ENCODE measurements around the gene PLCD3.

PLCD3 gene

GRCh38 chr17:45117334-45117733 lies 15.0 kb downstream of the PLCD3 start:
- in situ Hi-C loops (cut with HindIII; ENCODE audit: low pct_unique_long_range_greater_than_20kb, low sequenced_read_pairs): no loop called here
- TF ChIP-seq JUND (IDR thresholded peaks at IDR 0.05; ENCODE audit: low read depth): no peak
- no peak for DNase-seq (ENCODE audit: low read depth in 1 of 2, low spot score in 1 of 2)

- in situ Hi-C loops (cut with HindIII; ENCODE audit: low pct_unique_long_range_greater_than_20kb, low sequenced_read_pairs): no loop called here
- no peak for DNase-seq (ENCODE audit: low read depth in 1 of 2, low spot score in 1 of 2)
- no peak for TF ChIP-seq JUND (IDR thresholded peaks at IDR 0.05; ENCODE audit: low read depth)
Observed at GRCh38 chr17:45116434-45117016, 15.8 kb downstream of the PLCD3 start.

- no peak for DNase-seq (ENCODE audit: low read depth in 1 of 2, low spot score in 1 of 2)
- TF ChIP-seq JUND (IDR thresholded peaks at IDR 0.05; ENCODE audit: low read depth): no peak
- in situ Hi-C loops (cut with HindIII; ENCODE audit: low pct_unique_long_range_greater_than_20kb, low sequenced_read_pairs): no loop called here
Observed at GRCh38 chr17:45115871-45116270, 16.4 kb downstream of the PLCD3 start.

DNA sequence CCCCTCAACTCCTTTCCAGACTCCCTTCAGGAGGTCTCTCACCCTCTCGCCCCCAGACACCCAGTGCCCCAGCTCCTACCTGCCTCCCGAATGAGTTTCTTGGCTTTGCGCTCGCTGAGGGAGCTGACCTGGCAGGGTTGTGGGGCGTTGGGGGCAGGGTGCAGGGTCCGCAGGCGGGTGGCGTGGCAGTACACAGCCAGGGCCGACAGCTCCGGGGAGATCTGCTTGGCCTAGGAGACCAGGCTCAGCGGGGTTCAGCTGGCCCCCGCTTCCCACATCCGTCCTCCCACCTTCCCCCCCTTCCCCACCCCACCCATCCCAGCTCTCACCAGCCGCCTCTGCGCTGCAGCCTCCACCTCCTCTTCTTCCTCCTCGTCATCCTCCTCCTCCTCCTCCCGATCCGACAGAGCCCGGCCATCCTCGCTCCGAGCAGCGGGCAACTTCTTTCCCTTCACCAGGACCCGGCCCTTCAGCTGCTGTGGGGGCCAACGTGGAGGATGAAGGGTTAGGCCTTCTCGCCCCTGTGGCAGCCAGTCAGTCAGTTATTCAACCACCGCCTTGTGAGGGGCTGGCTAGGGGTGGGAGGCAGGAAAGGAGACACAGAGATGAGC lies 17.2 kb downstream of the PLCD3 start:
- TF ChIP-seq JUND (IDR thresholded peaks at IDR 0.05; ENCODE audit: low read depth): no peak
- no peak for DNase-seq (ENCODE audit: low read depth in 1 of 2, low spot score in 1 of 2)
- in situ Hi-C loops (cut with HindIII; ENCODE audit: low pct_unique_long_range_greater_than_20kb, low sequenced_read_pairs): no loop called here

DNA sequence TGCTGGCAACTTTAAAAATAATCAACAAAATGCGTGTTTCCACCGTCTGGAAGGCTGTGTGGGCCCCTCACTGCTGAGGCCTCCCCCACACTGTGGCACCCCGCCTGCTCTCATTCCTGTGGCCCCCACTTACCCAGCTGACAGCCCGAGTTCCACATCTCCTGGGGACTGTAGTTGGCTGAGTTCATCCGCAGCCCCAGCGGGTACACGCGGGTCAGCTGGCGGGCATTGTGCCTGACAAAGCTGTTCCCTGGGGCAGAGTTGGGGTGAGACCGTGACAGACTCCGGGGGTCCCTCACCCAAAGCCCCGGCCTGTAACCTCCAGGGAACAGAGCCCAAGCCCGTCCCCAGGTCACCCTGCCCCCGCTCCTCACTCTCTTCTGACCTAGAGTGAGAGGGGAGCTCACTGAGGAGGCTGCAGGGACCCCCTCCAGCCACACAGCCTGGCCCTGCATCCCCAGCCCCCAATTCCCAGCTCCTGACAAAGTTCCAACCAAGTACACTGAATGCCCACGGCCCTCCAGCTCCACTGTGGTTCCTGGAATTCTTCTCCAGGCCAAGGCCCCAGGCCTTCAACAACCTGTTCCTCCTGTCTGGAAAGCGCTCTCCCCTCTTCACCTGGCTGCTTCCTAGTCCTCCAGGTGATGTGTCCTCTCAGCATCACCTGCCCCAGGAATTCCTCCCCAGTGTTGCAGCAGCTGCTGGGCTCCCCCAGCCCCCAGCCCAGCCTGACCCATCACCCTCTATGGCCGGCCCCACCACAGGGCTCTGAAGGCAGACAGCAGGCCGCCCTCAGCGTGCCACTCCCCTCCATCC lies 18.0 kb downstream of the PLCD3 start:
- in situ Hi-C loops (cut with HindIII; ENCODE audit: low pct_unique_long_range_greater_than_20kb, low sequenced_read_pairs): no loop called here
- no peak for TF ChIP-seq JUND (IDR thresholded peaks at IDR 0.05; ENCODE audit: low read depth)
- DNase-seq (ENCODE audit: low read depth in 1 of 2, low spot score in 1 of 2): peak; percentile 89 to 91

GRCh38 chr17:45113424-45113754 lies 18.9 kb downstream of the PLCD3 start:
- no peak for DNase-seq (ENCODE audit: low read depth in 1 of 2, low spot score in 1 of 2)

GRCh38 chr17:45112559-45113423 lies 19.5 kb downstream of the PLCD3 start:
- TF ChIP-seq JUND (IDR thresholded peaks at IDR 0.05; ENCODE audit: low read depth): no peak
- DNase-seq (ENCODE audit: low read depth in 1 of 2, low spot score in 1 of 2): no peak
- in situ Hi-C loops (cut with HindIII; ENCODE audit: low pct_unique_long_range_greater_than_20kb, low sequenced_read_pairs): no loop called here

More at GRCh38 chr17:45113424-45113754, 18.9 kb downstream of the PLCD3 start:
- no peak for TF ChIP-seq JUND (IDR thresholded peaks at IDR 0.05; ENCODE audit: low read depth)
- in situ Hi-C loops (cut with HindIII; ENCODE audit: low pct_unique_long_range_greater_than_20kb, low sequenced_read_pairs): no loop called here

GRCh38 chr17:45111850-45112249 lies 20.5 kb downstream of the PLCD3 start:
- no peak for TF ChIP-seq JUND (IDR thresholded peaks at IDR 0.05; ENCODE audit: low read depth)
- no peak for DNase-seq (ENCODE audit: low read depth in 1 of 2, low spot score in 1 of 2)
- in situ Hi-C loops (cut with HindIII; ENCODE audit: low pct_unique_long_range_greater_than_20kb, low sequenced_read_pairs): no loop called here

GRCh38 chr17:45110676-45111611 lies 21.4 kb downstream of the PLCD3 start:
- TF ChIP-seq JUND (IDR thresholded peaks at IDR 0.05; ENCODE audit: low read depth): no peak
- DNase-seq (ENCODE audit: low read depth in 1 of 2, low spot score in 1 of 2): no peak
- in situ Hi-C loops (cut with HindIII; ENCODE audit: low pct_unique_long_range_greater_than_20kb, low sequenced_read_pairs): no loop called here

DNA sequence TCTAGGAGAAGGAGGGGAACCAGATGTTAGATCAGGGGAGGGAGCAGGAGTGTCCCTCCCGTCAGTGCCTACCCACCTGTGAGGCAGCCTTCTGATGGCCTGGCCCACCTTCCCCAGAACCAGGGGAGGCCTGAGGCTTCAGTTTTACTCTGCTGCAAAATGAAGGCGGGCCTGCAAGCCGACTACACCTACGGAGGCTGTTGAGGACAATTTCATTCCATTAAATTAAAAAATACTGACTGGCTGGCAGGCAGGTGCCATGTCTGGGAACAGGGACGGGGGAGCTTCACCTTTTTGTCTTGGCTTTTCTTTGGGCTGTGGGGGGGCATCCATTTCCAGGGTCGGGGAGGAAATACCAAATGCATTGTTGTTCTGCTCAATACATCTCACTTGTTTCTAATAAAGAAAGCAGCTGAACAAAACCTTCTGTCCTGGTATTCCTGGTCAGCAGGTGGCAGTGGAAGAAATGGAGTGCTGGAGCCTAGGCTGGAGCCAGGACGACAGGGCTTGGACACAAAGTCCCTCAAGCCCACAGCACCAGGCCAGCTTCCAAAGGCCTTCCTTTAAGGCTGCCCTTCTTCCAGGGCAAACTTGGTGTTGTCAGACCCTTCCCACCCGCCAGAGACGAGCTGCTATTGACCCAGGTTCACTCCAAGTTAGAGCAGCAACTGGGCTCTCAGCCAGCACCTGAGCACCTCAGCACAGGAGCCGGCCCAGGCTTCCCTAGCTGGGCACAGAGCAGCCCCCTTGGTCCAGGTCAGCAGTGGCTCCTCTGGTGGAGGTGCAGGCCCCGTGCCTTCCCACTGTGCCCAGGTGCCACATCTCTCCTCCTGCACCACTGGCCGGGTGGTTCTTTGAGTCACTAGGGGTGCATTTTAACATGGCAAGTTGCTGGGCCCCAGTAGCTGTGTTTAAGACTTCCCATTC lies 23.5 kb downstream of the PLCD3 start:
- in situ Hi-C loops (cut with HindIII; ENCODE audit: low pct_unique_long_range_greater_than_20kb, low sequenced_read_pairs): no loop called here
- TF ChIP-seq JUND (IDR thresholded peaks at IDR 0.05; ENCODE audit: low read depth): no peak
- peak in 1 of 2 experiments; percentile 63 for DNase-seq (ENCODE audit: low read depth in 1 of 2, low spot score in 1 of 2)

GRCh38 chr17:45108051-45108450 lies 24.3 kb downstream of the PLCD3 start:
- DNase-seq (ENCODE audit: low read depth in 1 of 2, low spot score in 1 of 2): no peak
- in situ Hi-C loops (cut with HindIII; ENCODE audit: low pct_unique_long_range_greater_than_20kb, low sequenced_read_pairs): no loop called here
- no peak for TF ChIP-seq JUND (IDR thresholded peaks at IDR 0.05; ENCODE audit: low read depth)

Data from T47D (cell line).